Measurements from ENCODE around the gene IFT22.

The IFT22 gene

DNA sequence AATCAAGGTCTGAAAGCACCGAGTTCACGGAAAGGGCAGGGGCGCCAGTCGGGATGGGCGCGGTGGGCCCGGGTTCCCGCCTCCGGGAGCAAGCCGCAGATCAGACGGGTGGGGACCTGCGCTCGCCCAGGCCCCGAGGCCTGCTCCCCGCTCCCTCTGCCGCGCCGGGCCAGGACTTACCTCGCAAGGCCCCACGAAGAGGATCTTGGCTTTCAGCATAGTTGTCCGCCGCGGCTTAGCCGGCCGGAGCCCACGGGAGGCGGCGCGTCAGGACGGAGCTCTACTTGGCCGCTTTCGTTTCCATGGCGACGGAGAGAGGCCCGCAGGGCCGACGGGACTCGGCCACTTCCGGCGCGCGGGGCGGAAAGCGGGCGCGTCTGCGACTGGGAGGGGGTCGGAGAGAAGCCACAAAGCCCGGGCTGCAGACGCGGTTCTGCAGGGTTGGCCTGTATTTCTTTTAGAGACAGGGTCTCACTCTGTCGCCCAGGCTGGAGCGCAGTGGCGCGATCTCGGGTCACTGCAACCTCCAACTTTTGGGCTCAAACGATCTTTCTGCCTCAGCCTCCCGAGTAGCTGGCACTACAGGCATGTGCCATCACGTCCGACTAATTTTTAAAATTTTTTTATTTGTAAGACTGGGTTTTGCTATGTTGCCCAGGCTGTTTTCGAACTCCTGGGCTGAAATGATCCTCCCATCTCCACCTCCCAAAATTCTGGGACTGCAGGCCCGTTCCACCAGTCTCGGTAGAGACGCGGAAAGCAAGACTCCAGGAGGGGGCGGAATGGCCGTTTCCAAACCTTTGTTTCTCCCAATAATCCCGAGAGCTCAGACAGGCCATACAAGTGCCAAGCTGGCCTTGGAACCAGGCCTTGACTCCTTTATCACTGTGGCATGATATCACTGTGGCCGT, at the start of gene IFT22:
IFT22 (minus strand) TSS at position 322 of the 911 bp plus-strand sequence; CDS start at position 219, 103 bp downstream.
- in situ Hi-C loops (cut with MboI; ENCODE audit: low pct_unique_long_range_greater_than_20kb, low sequenced_read_pairs, unreplicated experiment) = no loop called here
- TF ChIP-seq, protein P1, sequence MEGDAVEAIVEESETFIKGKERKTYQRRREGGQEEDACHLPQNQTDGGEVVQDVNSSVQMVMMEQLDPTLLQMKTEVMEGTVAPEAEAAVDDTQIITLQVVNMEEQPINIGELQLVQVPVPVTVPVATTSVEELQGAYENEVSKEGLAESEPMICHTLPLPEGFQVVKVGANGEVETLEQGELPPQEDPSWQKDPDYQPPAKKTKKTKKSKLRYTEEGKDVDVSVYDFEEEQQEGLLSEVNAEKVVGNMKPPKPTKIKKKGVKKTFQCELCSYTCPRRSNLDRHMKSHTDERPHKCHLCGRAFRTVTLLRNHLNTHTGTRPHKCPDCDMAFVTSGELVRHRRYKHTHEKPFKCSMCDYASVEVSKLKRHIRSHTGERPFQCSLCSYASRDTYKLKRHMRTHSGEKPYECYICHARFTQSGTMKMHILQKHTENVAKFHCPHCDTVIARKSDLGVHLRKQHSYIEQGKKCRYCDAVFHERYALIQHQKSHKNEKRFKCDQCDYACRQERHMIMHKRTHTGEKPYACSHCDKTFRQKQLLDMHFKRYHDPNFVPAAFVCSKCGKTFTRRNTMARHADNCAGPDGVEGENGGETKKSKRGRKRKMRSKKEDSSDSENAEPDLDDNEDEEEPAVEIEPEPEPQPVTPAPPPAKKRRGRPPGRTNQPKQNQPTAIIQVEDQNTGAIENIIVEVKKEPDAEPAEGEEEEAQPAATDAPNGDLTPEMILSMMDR (IDR thresholded peaks at IDR 0.05; ENCODE audit: extremely low read depth, insufficient read depth, missing control alignments) = peak; percentile 18
- peak; percentile 97 for DNase-seq (ENCODE audit: low spot score)

DNA sequence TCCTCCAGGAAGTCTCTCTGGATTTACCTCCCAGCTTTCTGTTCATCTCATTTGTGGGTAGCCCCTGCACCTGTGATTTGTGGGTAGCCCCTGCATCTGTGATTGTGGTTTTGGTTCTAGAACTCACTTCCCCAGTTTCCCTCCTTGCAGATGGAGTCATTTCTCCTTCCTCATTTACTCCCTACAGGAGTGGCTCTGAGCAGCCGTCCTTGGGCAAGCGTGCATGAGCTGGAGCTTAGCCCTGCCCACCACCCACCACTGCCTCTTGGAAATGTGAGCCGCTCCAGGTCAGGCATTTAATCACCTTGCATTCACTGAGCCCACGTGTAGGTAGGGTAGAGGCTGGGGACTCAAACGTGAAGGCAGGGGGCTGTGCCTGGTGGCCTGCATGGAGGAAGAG, 49.2 kb upstream of the IFT22 start:
- DNase-seq (ENCODE audit: low spot score) = no peak
- in situ Hi-C loops (cut with MboI; ENCODE audit: low pct_unique_long_range_greater_than_20kb, low sequenced_read_pairs, unreplicated experiment) = no loop called here
- TF ChIP-seq, protein P1 (IDR thresholded peaks at IDR 0.05; ENCODE audit: extremely low read depth, insufficient read depth, missing control alignments) = no peak

DNA sequence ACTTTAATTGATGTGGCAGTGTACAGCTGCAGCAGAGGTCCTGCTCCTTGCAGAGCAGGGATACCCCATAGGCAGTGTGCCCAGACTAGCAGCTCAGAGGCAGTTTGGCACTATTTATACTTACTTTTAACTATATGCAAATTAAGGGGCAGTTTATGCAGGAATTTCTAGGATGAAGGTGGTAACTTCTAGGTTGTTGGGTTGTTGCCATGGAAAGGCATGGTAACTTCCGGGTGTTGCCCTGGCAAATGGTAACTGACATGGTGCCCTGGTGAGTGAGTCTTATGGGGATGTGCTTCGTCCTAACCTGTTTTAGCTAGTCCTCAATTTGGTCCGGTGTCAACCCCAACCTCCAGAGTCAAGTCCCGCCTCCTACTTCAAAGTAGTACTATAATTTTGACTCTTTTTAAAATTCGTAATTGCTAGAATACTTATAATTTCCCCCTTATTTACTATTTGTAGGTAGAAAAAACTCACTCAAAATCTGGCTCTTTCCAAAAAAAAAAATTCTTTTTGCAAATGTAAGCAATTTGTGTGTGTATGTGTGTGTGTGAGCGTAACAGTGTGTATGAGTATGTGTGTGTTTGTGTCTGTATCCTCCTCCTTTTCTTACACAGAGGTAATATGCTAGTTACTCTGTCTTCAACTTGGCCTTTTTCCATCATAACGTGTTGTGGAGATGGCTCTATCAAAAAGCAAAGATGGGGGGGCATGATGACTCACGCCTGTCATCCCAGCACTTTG, 47.0 kb upstream of the IFT22 start:
- in situ Hi-C loops (cut with MboI; ENCODE audit: low pct_unique_long_range_greater_than_20kb, low sequenced_read_pairs, unreplicated experiment) = no loop called here
- no peak for DNase-seq (ENCODE audit: low spot score)
- TF ChIP-seq, protein P1 (IDR thresholded peaks at IDR 0.05; ENCODE audit: extremely low read depth, insufficient read depth, missing control alignments) = no peak

DNA sequence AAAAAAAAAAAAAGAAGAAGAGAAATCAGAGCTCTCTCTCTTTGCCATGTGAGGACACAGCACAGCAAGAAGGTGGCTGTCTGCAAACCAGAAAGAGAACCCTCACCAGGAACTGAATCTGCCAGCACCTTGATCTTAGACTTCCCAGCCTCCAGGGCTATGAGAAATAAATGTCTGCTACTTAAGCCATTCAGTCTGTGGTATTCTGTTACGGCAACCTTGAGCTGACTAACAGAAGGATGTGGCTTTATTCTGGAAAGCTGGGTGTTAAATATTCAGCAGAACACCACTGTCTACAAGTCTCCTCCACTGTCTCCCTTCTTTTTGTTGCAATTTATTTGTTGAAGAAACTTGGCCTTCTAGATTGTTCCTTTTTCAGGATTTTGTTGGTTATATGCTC, 46.1 kb upstream of the IFT22 start:
- no peak for DNase-seq (ENCODE audit: low spot score)
- in situ Hi-C loops (cut with MboI; ENCODE audit: low pct_unique_long_range_greater_than_20kb, low sequenced_read_pairs, unreplicated experiment) = no loop called here
- TF ChIP-seq, protein P1 (IDR thresholded peaks at IDR 0.05; ENCODE audit: extremely low read depth, insufficient read depth, missing control alignments) = no peak

DNA sequence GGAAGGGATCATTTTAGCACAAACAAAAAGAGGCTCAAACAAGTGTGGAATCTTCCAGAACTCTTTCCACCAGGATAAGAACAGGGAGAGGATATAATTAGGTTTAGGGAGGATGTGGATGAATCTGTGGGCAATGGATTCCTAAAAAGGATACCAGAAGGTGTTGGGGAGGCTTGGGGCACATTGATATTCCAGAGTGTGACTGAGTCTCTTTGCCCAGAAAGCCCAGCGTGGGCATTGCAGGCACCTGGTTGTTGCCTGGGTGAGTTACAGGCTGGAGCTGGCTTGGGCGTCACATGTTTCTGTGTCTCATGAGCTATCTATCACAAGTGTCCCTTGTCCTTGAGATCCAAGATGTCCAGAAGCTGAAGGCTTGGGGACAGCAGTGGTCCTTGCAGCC, 44.3 kb upstream of the IFT22 start:
- in situ Hi-C loops (cut with MboI; ENCODE audit: low pct_unique_long_range_greater_than_20kb, low sequenced_read_pairs, unreplicated experiment) = no loop called here
- DNase-seq (ENCODE audit: low spot score) = no peak
- TF ChIP-seq, protein P1 (IDR thresholded peaks at IDR 0.05; ENCODE audit: extremely low read depth, insufficient read depth, missing control alignments) = no peak

DNA sequence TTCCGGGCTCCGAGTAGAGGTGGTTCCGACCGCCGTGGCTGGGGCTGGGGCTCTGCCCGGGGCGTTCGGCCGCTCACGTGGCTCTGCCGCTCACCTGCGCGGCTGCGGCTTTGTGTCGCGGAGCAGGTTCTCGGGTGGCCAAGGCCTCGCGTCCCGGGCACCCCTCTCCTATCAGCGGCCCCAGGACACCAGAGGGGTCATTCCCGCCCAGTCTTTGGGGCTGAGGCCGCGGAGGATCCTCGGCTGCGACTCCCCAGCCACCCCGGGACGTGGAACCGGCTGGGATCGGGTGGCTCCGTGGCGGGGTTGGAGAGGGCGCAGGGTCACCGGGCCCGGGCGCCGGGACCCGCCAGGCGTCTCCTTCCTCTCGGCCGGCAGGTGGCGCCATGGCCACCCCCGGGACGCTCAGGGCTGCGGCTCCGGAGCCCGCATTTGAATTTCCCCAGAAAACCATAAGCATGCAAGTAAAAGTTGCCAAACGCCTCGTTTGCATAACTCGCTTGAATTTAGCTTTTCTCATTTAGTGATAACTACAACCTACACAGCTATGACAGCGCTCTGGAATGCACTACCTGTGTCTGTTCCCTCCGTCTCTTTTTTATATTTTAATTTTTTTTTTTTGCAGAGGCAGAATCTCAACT, 42.2 kb upstream of the IFT22 start:
- DNase-seq (ENCODE audit: low spot score) = peak; percentile 91
- in situ Hi-C loops (cut with MboI; ENCODE audit: low pct_unique_long_range_greater_than_20kb, low sequenced_read_pairs, unreplicated experiment) = no loop called here
- TF ChIP-seq, protein P1 (IDR thresholded peaks at IDR 0.05; ENCODE audit: extremely low read depth, insufficient read depth, missing control alignments) = peak; percentile 83

Data from GM13977 (cell line).